Stimulated activated CD4-positive, alpha-beta T cell treated with anti-CD3 and anti-CD28 coated beads, Interleukin-15, amount 100 ng/mL, for 48 hours (primary cell): ENCODE measurements around the gene ZNF468.
"Not testable (repeated sequence)": the region's sequence is repeated elsewhere in the genome, so short reads cannot be mapped to it uniquely, and the experiment has no call there.

Experiments used
- DNase-seq, 2 donors: peaks; one replicate each; pipeline ENCODE4 v3.0.0-alpha.2; 2020; ENCODE audit warnings: low read depth in 2 of 2

The ZNF468 gene

GRCh38 chr19:52857378-52858191 is at the start of gene ZNF468:
Gene ZNF468, minus strand, starts transcription at chr19:52857619. Its CDS starts 3,347 bp downstream, at chr19:52854272.
- DNase-seq = peak; percentile 41 to 49

GRCh38 chr19:52904052-52904780 is 46.8 kb upstream of the ZNF468 start:
- not testable (repeated sequence) for DNase-seq

GRCh38 chr19:52901842-52902241 is 44.4 kb upstream of the ZNF468 start:
- DNase-seq = no peak

- not testable (repeated sequence) for DNase-seq
Observed at GRCh38 chr19:52898596-52898995, 41.2 kb upstream of the ZNF468 start.

- DNase-seq = no peak
Observed at GRCh38 chr19:52898101-52898500, 40.7 kb upstream of the ZNF468 start.

- DNase-seq = peak; percentile 86 to 89
Observed at GRCh38 chr19:52897138-52897935, 39.9 kb upstream of the ZNF468 start, which contains the start of gene ZNF320. Gene ZNF320, minus strand, starts transcription at chr19:52897635. Its CDS starts 7,380 bp downstream, at chr19:52890255.

GRCh38 chr19:52896431-52897137 is 39.2 kb upstream of the ZNF468 start:
- no peak for DNase-seq

- DNase-seq = no peak
Observed at GRCh38 chr19:52891336-52891735, 33.9 kb upstream of the ZNF468 start.

- DNase-seq = no peak
Observed at GRCh38 chr19:52889931-52890330, 32.5 kb upstream of the ZNF468 start.

- DNase-seq = no peak
Observed at GRCh38 chr19:52889076-52889475, 31.7 kb upstream of the ZNF468 start.

- DNase-seq = no peak
Observed at GRCh38 chr19:52880895-52881389, 23.5 kb upstream of the ZNF468 start.

- DNase-seq = not testable (repeated sequence)
Observed at GRCh38 chr19:52872996-52873395, 15.6 kb upstream of the ZNF468 start.

GRCh38 chr19:52871466-52871865 is 14.0 kb upstream of the ZNF468 start:
- no peak for DNase-seq

- DNase-seq = not testable (repeated sequence)
Observed at GRCh38 chr19:52868031-52868430, 10.6 kb upstream of the ZNF468 start.

- DNase-seq = not testable (repeated sequence)
Observed at GRCh38 chr19:52856540-52857377, 660 bp downstream of the ZNF468 start.

- not testable (repeated sequence) for DNase-seq
Observed at GRCh38 chr19:52847352-52847751, 10.1 kb downstream of the ZNF468 start.

GRCh38 chr19:52840825-52841465 is 16.5 kb downstream of the ZNF468 start:
- not testable (repeated sequence) for DNase-seq

GRCh38 chr19:52834289-52834688 is 23.1 kb downstream of the ZNF468 start:
- DNase-seq = not testable (repeated sequence)

GRCh38 chr19:52833541-52833940 is 23.9 kb downstream of the ZNF468 start:
- DNase-seq = not testable (repeated sequence)

- not testable (repeated sequence) for DNase-seq
Observed at GRCh38 chr19:52829866-52830265, 27.6 kb downstream of the ZNF468 start.
